ENCODE results near the gene ATP2B2. TPM values are rescaled to one million over a fixed set of nuclear protein-coding genes. Genes with fewer than 3 reads are reported as not detected.

Gene ATP2B2
- total and polyA plus RNA-seq, 2 of the 8 experiments (the other 6 are each of a cell fraction or from before 2014, with no cell fraction given): 0.14 to 1.2 TPM

- no peak overlapping the region for H3K56ac ChIP-seq (replicated peaks; ENCODE audit: insufficient read length, low read depth, low read length)
- H3K14ac ChIP-seq (ENCODE audit: insufficient read length): no peak overlapping the region
- H4K8ac ChIP-seq (ENCODE audit: extremely low read depth, insufficient read depth, low read length): no peak overlapping the region; the same call in 1 of the 2 replicates
- no peak overlapping the region for H2AK5ac ChIP-seq (ENCODE audit: low read depth, low read length)
- H3K4me2 ChIP-seq (ENCODE audit: insufficient read depth in 1 of 2, low read depth in 2 of 2, low read length in 2 of 2): no peak overlapping the region
- no peak overlapping the region for H2BK5ac ChIP-seq (ENCODE audit: low read depth, low read length)
- no peaks in the 10 kb centered on the region for H3K23me2 ChIP-seq (ENCODE audit: low read depth, low read length)
- no peaks in the 10 kb centered on the region for H3K79me1 ChIP-seq (ENCODE audit: low read depth, low read length)
- no peak overlapping the region for H2BK15ac ChIP-seq (ENCODE audit: low read length)
- H2BK120ac ChIP-seq (replicated peaks; ENCODE audit: low read depth, low read length): no peak overlapping the region
- FAIRE-seq: no peak
- H3K18ac ChIP-seq (ENCODE audit: extremely low read depth, low read length): no peak overlapping the region
- peaks cover 0 to 2% of the 10 kb centered on the region in 2 experiments for H4K20me1 ChIP-seq (replicated peaks in 1 of 2; ENCODE audit: control insufficient read depth in 1 of 2, insufficient read depth in 2 of 2, low read length in 2 of 2)
- H3K27me3 ChIP-seq (replicated peaks in 1 of 4; ENCODE audit: control insufficient read depth in 3 of 4, extremely low read depth in 1 of 4, insufficient read depth in 3 of 4, low read length in 3 of 4): no peaks in the 10 kb centered on the region
- no peak overlapping the region for H3K9ac ChIP-seq (replicated peaks in 1 of 4; ENCODE audit: extremely low read depth in 1 of 4, low read depth in 3 of 4, low read length in 3 of 4)
- ChIA-PET POLR2A (ENCODE audit: partially characterized antibody) (no interaction called here), CTCF (ENCODE audit: partially characterized antibody) (interaction anchor here (1.3 to 1.5 kb wide), 2 partner anchors 11 to 96 kb away, joined by 4 to 6 read pairs; no protein-coding TSS in a partner anchor)
- WGBS, 2 experiments (ENCODE audit: extremely low coverage in 1 of 2, insufficient coverage in 1 of 2, insufficient read length in 1 of 2, insufficient replicate concordance in 2 of 2, low coverage in 1 of 2, low lambda C conversion rate in 2 of 2, missing lambda C conversion rate in 1 of 2): 88% methylated on average over 15 of the region's 21 CpGs; no CpG with 5 or more reads in 1 of the 2 experiments
- no peak overlapping the region for H4K5ac ChIP-seq (ENCODE audit: insufficient read length, low read depth, low read length)
- H3K9me3 ChIP-seq (ENCODE audit: insufficient read depth in 2 of 2, low read depth in 1 of 2, low read length in 1 of 2): no peaks in the 10 kb centered on the region
- no peaks in the 10 kb centered on the region for H3K4me1 ChIP-seq (replicated peaks in 1 of 4; ENCODE audit: control insufficient read depth in 3 of 4, insufficient read depth in 4 of 4, low read length in 3 of 4)
- no peak overlapping the region for H4K91ac ChIP-seq (replicated peaks; ENCODE audit: insufficient read length, low read length)
- DNase-seq (ENCODE audit: low read depth in 1 of 2, low spot score in 2 of 2): no peak
- H3K36me3 ChIP-seq (ENCODE audit: control insufficient read depth in 2 of 4, insufficient read depth in 4 of 4, low read length in 3 of 4): no peaks in the 10 kb centered on the region
- H2BK12ac ChIP-seq (ENCODE audit: low read depth, low read length): no peak overlapping the region
- H3K4me3 ChIP-seq (ENCODE audit: extremely low read depth in 1 of 4, insufficient read depth in 2 of 4, low read depth in 3 of 4, low read length in 4 of 4): no peak overlapping the region
- no peak overlapping the region for H2AFZ ChIP-seq (ENCODE audit: low read length)
- no peak overlapping the region for H3K27ac ChIP-seq (ENCODE audit: low read depth, low read length)
- no peaks in the 10 kb centered on the region for H3K79me2 ChIP-seq (ENCODE audit: control insufficient read depth in 1 of 2, insufficient read depth in 2 of 2, low read length in 2 of 2)
- no peak overlapping the region for H2BK20ac ChIP-seq (ENCODE audit: low read length)
- H3K4ac ChIP-seq (replicated peaks; ENCODE audit: insufficient read length, low read depth, low read length): no peak overlapping the region
- H3K23ac ChIP-seq (ENCODE audit: insufficient read length): no peak overlapping the region
- no peak for TF ChIP-seq EGR1 (IDR thresholded peaks at IDR 0.05; ENCODE audit: borderline replicate concordance, low read depth, low read length)
- no peak for TF ChIP-seq EZH2 (IDR thresholded peaks at IDR 0.05; ENCODE audit: low read depth, low read length, severe bottlenecking)
- TF ChIP-seq HDAC2 (IDR thresholded peaks at IDR 0.05; ENCODE audit: borderline replicate concordance in 1 of 2, low read depth in 2 of 2, low read length in 2 of 2): no peak
- no peak for TF ChIP-seq TBP (IDR thresholded peaks at IDR 0.05; ENCODE audit: low read depth, low read length)
- no peak for TF ChIP-seq CTBP2 (IDR thresholded peaks at IDR 0.05; ENCODE audit: borderline replicate concordance, insufficient read depth, insufficient read length, low read length)
- TF ChIP-seq ATF2 (IDR thresholded peaks at IDR 0.05; ENCODE audit: low read length): no peak
- no peak for TF ChIP-seq POLR2AphosphoS5 (IDR thresholded peaks at IDR 0.05; ENCODE audit: low read depth, low read length)
- TF ChIP-seq RAD21 (IDR thresholded peaks at IDR 0.05 in 1 of 2, conservative IDR thresholded peaks at IDR 0.05 in 1 of 2; ENCODE audit: low read depth in 2 of 2, low read length in 2 of 2): no peak
- no peak for TF ChIP-seq SIX5 (IDR thresholded peaks at IDR 0.05; ENCODE audit: low read depth, low read length)
- no peak for TF ChIP-seq SIRT6 (IDR thresholded peaks at IDR 0.05; ENCODE audit: low read length)
These were observed 41.6 kb downstream of the ATP2B2 start for GRCh38 chr3:10463533-10464434.

Data from H1 (cell line).